Loucy (cell line): ENCODE measurements around the gene MAN2C1.

ENCODE experiments used
- CTCF ChIP-seq: fragments of 200-600 bp; sonication (generic); conservative IDR thresholded peaks from 2 replicates; pipeline ENCODE4 v1.5.1; 2014; ENCODE audit warnings: mild to moderate bottlenecking, antibody characterized with exemption, low read length
- EZH2phosphoT487 ChIP-seq: fragments of 200-600 bp; IDR thresholded peaks from 2 replicates; pipeline ENCODE4 v1.6.1; 2018; ENCODE audit warnings: antibody characterized with exemption, mild to moderate bottlenecking, moderate library complexity, borderline replicate concordance

GRCh38 chr15:75338661-75339240 is 29.7 kb downstream of the MAN2C1 start:
- TF ChIP-seq CTCF (no peak), EZH2phosphoT487 (no peak)
